ENCODE results near the gene P2RY14.

The P2RY14 gene

GRCh38 chr3:151278230-151278629 lies at the start of gene P2RY14:
Gene P2RY14 (minus strand): TSS chr3:151278542. CDS start chr3:151214316, 64,226 bp downstream.
- no peak for DNase-seq

- DNase-seq, result no peak
These were observed 49.3 kb upstream of the P2RY14 start for GRCh38 chr3:151327571-151328198.

- no peak for DNase-seq
These were observed 44.2 kb upstream of the P2RY14 start for GRCh38 chr3:151322511-151322910.

- no peak for DNase-seq
These were observed 43.2 kb upstream of the P2RY14 start for GRCh38 chr3:151321526-151321925.

GRCh38 chr3:151320131-151320530 lies 41.8 kb upstream of the P2RY14 start:
- no peak for DNase-seq

- no peak for DNase-seq
These were observed 41.3 kb upstream of the P2RY14 start for GRCh38 chr3:151319628-151320027.

- no peak for DNase-seq
These were observed 40.6 kb upstream of the P2RY14 start for GRCh38 chr3:151318991-151319390.

GRCh38 chr3:151318313-151318712 lies 40.0 kb upstream of the P2RY14 start:
- no peak for DNase-seq

- DNase-seq, result no peak
These were observed 38.1 kb upstream of the P2RY14 start, which contains the start of gene GPR87 for GRCh38 chr3:151316267-151316991. Gene GPR87 (minus strand): TSS chr3:151316820. CDS start chr3:151300100, 16,720 bp downstream.

- DNase-seq, result no peak
These were observed 37.5 kb upstream of the P2RY14 start for GRCh38 chr3:151315846-151316245.

GRCh38 chr3:151315136-151315535 lies 36.8 kb upstream of the P2RY14 start:
- DNase-seq, result no peak

- DNase-seq, result no peak
These were observed 36.3 kb upstream of the P2RY14 start for GRCh38 chr3:151314593-151314992.

- DNase-seq, result no peak
These were observed 35.8 kb upstream of the P2RY14 start for GRCh38 chr3:151314137-151314536.

- no peak for DNase-seq
These were observed 34.6 kb upstream of the P2RY14 start for GRCh38 chr3:151312972-151313371.

- no peak for DNase-seq
These were observed 31.2 kb upstream of the P2RY14 start for GRCh38 chr3:151309566-151309965.

- no peak for DNase-seq
These were observed 29.5 kb upstream of the P2RY14 start for GRCh38 chr3:151307583-151308488.

- no peak for DNase-seq
These were observed 28.8 kb upstream of the P2RY14 start for GRCh38 chr3:151307131-151307530.

GRCh38 chr3:151306168-151306810 lies 27.9 kb upstream of the P2RY14 start:
- DNase-seq, result no peak

- no peak for DNase-seq
These were observed 27.4 kb upstream of the P2RY14 start for GRCh38 chr3:151305775-151306151.

- no peak for DNase-seq
These were observed 26.9 kb upstream of the P2RY14 start for GRCh38 chr3:151305060-151305774.

- no peak for DNase-seq
These were observed 25.4 kb upstream of the P2RY14 start for GRCh38 chr3:151303751-151304150.

- no peak for DNase-seq
These were observed 23.4 kb upstream of the P2RY14 start for GRCh38 chr3:151301787-151302186.
